ENCODE data around the gene FMO2. TPM values are rescaled to one million over a fixed set of nuclear protein-coding genes. Genes with fewer than 3 reads are reported as not detected.
"Not testable (repeated sequence)": the region's sequence is repeated elsewhere in the genome, so short reads cannot be mapped to it uniquely, and the experiment has no call there.

The FMO2 gene
- total and polyA plus RNA-seq, 2 experiments from 2014 or later = not detected

DNA sequence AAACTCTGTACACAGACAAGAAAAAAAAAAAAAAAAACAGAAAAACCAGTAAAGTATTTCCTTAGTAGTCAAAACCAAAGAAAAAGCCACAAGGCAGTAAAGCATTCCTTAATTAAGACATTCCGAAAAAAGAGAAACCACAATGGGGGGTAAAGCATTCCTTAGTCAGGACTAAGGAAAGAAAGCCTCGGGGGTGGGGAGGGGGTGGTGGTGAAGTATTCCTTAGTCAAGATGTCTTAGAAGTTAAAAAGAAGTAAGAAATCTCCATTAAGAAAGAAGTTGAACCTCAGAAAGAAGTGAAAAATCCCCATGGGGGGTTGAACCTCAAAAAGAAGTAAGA, 35.0 kb downstream of the FMO2 start:
- Histone ChIP-seq H3K9me2 (ENCODE audit: insufficient read depth) (no peaks in the 10 kb centered on the region), H3K9me3 (ENCODE audit: low read depth) (no peaks in the 10 kb centered on the region), H3K9ac (no peak overlapping the region), H4K20me1 (ENCODE audit: insufficient read depth) (no peaks in the 10 kb centered on the region), H3K27ac (no peak overlapping the region), H3K4me3 (no peak overlapping the region), H3K27me3 (replicated peaks; ENCODE audit: insufficient read depth) (0 out of 2 replicates have a peak, but pooled peaks cover 11% of the 10 kb centered on the region), H3F3A (ENCODE audit: insufficient read depth) (peaks cover 13% of the 10 kb centered on the region; the same call in 1 of the 2 replicates), H3K36me3 (ENCODE audit: low read depth) (no peaks in the 10 kb centered on the region), H3K79me2 (ENCODE audit: insufficient read depth) (no peaks in the 10 kb centered on the region), H3K4me1 (ENCODE audit: insufficient read depth) (peaks cover 24% of the 10 kb centered on the region), H2AFZ (peak overlapping the region; percentile 21; the same call in 1 of the 2 replicates), H3K4me2 (ENCODE audit: unreplicated experiment) (peak overlapping the region; percentile 66)
- TF ChIP-seq EZH2 (IDR thresholded peaks at IDR 0.05; ENCODE audit: insufficient read depth, poor library complexity, severe bottlenecking) = no peak
- TF ChIP-seq EZH2phosphoT487 (IDR thresholded peaks at IDR 0.05; ENCODE audit: insufficient read depth, low read depth) = 0 out of 2 replicates have a peak, but pooled peaks have one; percentile 46
- 0 to 5% methylated on average over 2 of the region's 2 CpGs for WGBS, 2 experiments (ENCODE audit: low coverage in 1 of 2, low lambda C conversion rate in 2 of 2, missing lambda C conversion rate in 2 of 2)
- in situ Hi-C loops (cut with MboI) = loop anchor here (10.0 kb wide), 1 partner anchor 135 kb away; no protein-coding TSS in a partner anchor
- DNase-seq = peak; percentile 68

DNA sequence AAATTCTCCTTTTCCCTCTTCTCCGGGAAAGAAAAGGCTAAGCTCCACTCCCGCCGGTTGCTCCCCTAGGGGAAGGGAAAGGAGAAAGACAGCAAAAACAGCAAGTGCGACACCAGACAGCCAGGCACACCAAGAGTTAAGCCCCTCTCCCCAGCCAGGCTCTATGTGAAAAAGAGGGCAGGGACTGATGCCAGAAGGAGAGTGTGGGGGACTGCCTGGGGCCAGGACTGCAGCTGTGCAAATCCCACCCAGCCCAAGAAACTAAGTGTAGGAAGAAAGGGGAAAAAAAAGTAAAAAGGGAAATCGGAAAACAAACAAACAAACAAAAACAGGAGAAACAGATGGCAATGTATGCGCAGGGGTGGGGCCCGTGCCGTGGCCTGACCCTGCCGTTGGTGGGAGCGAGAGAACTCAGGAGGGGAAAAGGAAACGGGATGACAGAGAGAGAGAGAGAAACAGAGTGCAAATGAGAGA, 35.5 kb downstream of the FMO2 start:
- Histone ChIP-seq H3F3A (ENCODE audit: insufficient read depth) (peaks cover 13% of the 10 kb centered on the region; the same call in 1 of the 2 replicates), H3K9ac (no peak overlapping the region), H3K4me3 (no peak overlapping the region), H3K27me3 (replicated peaks; ENCODE audit: insufficient read depth) (0 out of 2 replicates have a peak, but pooled peaks cover 5% of the 10 kb centered on the region), H4K20me1 (ENCODE audit: insufficient read depth) (no peaks in the 10 kb centered on the region), H3K4me2 (ENCODE audit: unreplicated experiment) (peak overlapping the region; percentile 66), H3K9me2 (ENCODE audit: insufficient read depth) (no peaks in the 10 kb centered on the region), H3K9me3 (ENCODE audit: low read depth) (no peaks in the 10 kb centered on the region), H3K27ac (no peak overlapping the region), H3K4me1 (ENCODE audit: insufficient read depth) (peaks cover 24% of the 10 kb centered on the region), H3K79me2 (ENCODE audit: insufficient read depth) (no peaks in the 10 kb centered on the region), H2AFZ (peak overlapping the region; percentile 21; the same call in 1 of the 2 replicates), H3K36me3 (ENCODE audit: low read depth) (no peaks in the 10 kb centered on the region)
- TF ChIP-seq EZH2 (IDR thresholded peaks at IDR 0.05; ENCODE audit: insufficient read depth, poor library complexity, severe bottlenecking) = no peak
- TF ChIP-seq EZH2phosphoT487 (IDR thresholded peaks at IDR 0.05; ENCODE audit: insufficient read depth, low read depth) = no peak
- 66 to 72% methylated on average over 11 of the region's 11 CpGs for WGBS, 2 experiments (ENCODE audit: low coverage in 1 of 2, low lambda C conversion rate in 2 of 2, missing lambda C conversion rate in 2 of 2)
- in situ Hi-C loops (cut with MboI) = loop anchor here (10.0 kb wide), 1 partner anchor 136 kb away; no protein-coding TSS in a partner anchor
- DNase-seq = peak; percentile 3

- DNase-seq = no peak
- Histone ChIP-seq H3K27me3 (replicated peaks; ENCODE audit: insufficient read depth) (no peaks in the 10 kb centered on the region), H3K4me1 (ENCODE audit: insufficient read depth) (peaks cover 24% of the 10 kb centered on the region), H3K27ac (no peak overlapping the region), H3K9me3 (ENCODE audit: low read depth) (no peaks in the 10 kb centered on the region), H3F3A (ENCODE audit: insufficient read depth) (peaks cover 13% of the 10 kb centered on the region; the same call in 1 of the 2 replicates), H4K20me1 (ENCODE audit: insufficient read depth) (no peaks in the 10 kb centered on the region), H3K4me3 (no peak overlapping the region), H3K9ac (no peak overlapping the region), H3K36me3 (ENCODE audit: low read depth) (no peaks in the 10 kb centered on the region), H2AFZ (no peak overlapping the region), H3K79me2 (ENCODE audit: insufficient read depth) (no peaks in the 10 kb centered on the region), H3K9me2 (ENCODE audit: insufficient read depth) (no peaks in the 10 kb centered on the region), H3K4me2 (ENCODE audit: unreplicated experiment) (no peak overlapping the region)
- TF ChIP-seq EZH2 (IDR thresholded peaks at IDR 0.05; ENCODE audit: insufficient read depth, poor library complexity, severe bottlenecking) (no peak), EZH2phosphoT487 (IDR thresholded peaks at IDR 0.05; ENCODE audit: insufficient read depth, low read depth) (no peak)
- in situ Hi-C loops (cut with MboI) = loop anchor here (10.0 kb wide), 1 partner anchor 137 kb away; no protein-coding TSS in a partner anchor
- 90 to 95% methylated on average over 5 of the region's 5 CpGs for WGBS, 2 experiments (ENCODE audit: low coverage in 1 of 2, low lambda C conversion rate in 2 of 2, missing lambda C conversion rate in 2 of 2)
Measured at GRCh38 chr1:171221665-171222591, 36.8 kb downstream of the FMO2 start.

GRCh38 chr1:171222936-171223335, 37.8 kb downstream of the FMO2 start:
- H2AFZ ChIP-seq = no peak overlapping the region
- 46 to 55% methylated on average over 5 of the region's 5 CpGs for WGBS, 2 experiments (ENCODE audit: low coverage in 1 of 2, low lambda C conversion rate in 2 of 2, missing lambda C conversion rate in 2 of 2)

DNA sequence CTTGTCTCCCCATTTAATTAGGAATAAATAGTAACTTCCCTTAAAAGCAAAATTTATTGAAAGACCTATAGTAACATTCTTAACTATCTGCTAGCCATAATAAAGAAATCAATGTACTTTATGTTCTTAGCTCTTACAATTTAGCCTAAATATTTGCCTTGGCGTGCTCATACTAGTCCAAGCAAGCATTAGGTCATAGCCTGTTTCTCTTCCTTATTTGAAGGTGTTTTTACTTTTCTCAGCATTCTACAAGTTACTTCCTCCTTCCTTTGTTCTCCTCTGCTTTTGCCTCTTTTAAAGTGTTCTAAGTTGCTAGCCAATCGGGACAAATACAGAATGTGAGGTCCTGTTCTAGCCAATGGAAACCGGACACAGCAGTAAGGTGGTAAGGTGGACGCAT, 39.2 kb downstream of the FMO2 start:
- H4K20me1 ChIP-seq (ENCODE audit: insufficient read depth); H3K4me2 ChIP-seq (ENCODE audit: unreplicated experiment); H3K9me2 ChIP-seq (ENCODE audit: insufficient read depth); DNase-seq; H3K9me3 ChIP-seq (ENCODE audit: low read depth); H3F3A ChIP-seq (ENCODE audit: insufficient read depth); H3K27ac ChIP-seq; H3K79me2 ChIP-seq (ENCODE audit: insufficient read depth); H3K36me3 ChIP-seq (ENCODE audit: low read depth); H2AFZ ChIP-seq; H3K9ac ChIP-seq; H3K4me3 ChIP-seq; H3K27me3 ChIP-seq (replicated peaks; ENCODE audit: insufficient read depth): not testable (repeated sequence)
- WGBS, 2 experiments (ENCODE audit: low coverage in 1 of 2, low lambda C conversion rate in 2 of 2, missing lambda C conversion rate in 2 of 2) = 81 to 86% methylated on average over 4 of the region's 4 CpGs
- in situ Hi-C loops (cut with MboI) = loop anchor here (10.0 kb wide), 1 partner anchor 139 kb away; no protein-coding TSS in a partner anchor
- peaks cover 17% of the 10 kb centered on the region for H3K4me1 ChIP-seq (ENCODE audit: insufficient read depth)

More at GRCh38 chr1:171222936-171223335, 37.8 kb downstream of the FMO2 start:
- no peaks in the 10 kb centered on the region for H3K27me3 ChIP-seq (replicated peaks; ENCODE audit: insufficient read depth)
- no peaks in the 10 kb centered on the region for H4K20me1 ChIP-seq (ENCODE audit: insufficient read depth)
- H3K27ac ChIP-seq = no peak overlapping the region
- no peaks in the 10 kb centered on the region for H3K9me2 ChIP-seq (ENCODE audit: insufficient read depth)
- H3K9ac ChIP-seq = no peak overlapping the region
- no peaks in the 10 kb centered on the region for H3K36me3 ChIP-seq (ENCODE audit: low read depth)
- in situ Hi-C loops (cut with MboI) = loop anchor here (10.0 kb wide), 1 partner anchor 138 kb away; no protein-coding TSS in a partner anchor
- TF ChIP-seq EZH2phosphoT487 (IDR thresholded peaks at IDR 0.05; ENCODE audit: insufficient read depth, low read depth) (no peak), EZH2 (IDR thresholded peaks at IDR 0.05; ENCODE audit: insufficient read depth, poor library complexity, severe bottlenecking) (no peak)
- H3K4me2 ChIP-seq (ENCODE audit: unreplicated experiment) = no peak overlapping the region
- H3K79me2 ChIP-seq (ENCODE audit: insufficient read depth) = no peaks in the 10 kb centered on the region
- H3K9me3 ChIP-seq (ENCODE audit: low read depth) = no peaks in the 10 kb centered on the region
- no peak overlapping the region for H3K4me3 ChIP-seq
- peaks cover 13% of the 10 kb centered on the region; the same call in 1 of the 2 replicates for H3F3A ChIP-seq (ENCODE audit: insufficient read depth)
- H3K4me1 ChIP-seq (ENCODE audit: insufficient read depth) = peaks cover 24% of the 10 kb centered on the region
- DNase-seq = no peak

Data from GM23248 (cell line).